ENCODE data around the gene KRT81.

KRT81 gene

DNA sequence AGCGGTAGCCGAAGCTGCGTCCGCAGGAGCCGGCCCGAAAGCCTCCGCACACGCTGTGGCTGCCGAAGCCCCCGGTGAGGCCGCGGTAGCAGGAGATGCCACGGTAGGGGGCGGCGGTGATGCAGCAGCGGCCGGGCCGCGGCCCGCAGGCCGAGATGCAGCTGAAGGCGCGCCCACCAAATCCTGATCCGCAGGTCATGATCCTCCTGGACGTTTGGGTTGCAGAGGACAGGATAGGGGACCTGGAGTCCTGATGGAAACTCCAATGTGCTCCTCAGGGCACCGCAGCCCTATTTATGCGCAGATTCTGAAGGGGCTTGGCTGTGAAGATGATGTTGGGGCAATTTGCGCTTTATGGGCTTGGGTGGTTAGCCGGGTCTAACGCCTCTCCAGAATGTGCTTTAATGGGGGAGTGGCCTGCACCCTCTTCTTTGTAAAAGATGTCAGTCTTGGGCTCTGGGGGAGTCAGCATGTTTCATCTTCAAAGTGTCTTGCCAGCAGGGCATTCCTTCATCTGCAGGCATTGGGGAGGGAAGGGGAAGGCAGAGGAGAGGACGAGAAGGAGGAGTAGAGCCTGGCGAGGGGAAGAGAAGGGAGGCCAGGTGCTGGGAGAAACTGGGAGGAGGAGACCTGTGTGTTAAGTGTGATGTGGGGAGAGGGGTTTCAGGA, at the start of gene KRT81:
Gene KRT81, minus strand, starts transcription at position 268 of the 669 bp plus-strand sequence. Its CDS starts 69 bp downstream, at position 199.
- no peak for DNase-seq

GRCh38 chr12:52338241-52338960, 47.1 kb upstream of the KRT81 start:
- no peak for DNase-seq

DNA sequence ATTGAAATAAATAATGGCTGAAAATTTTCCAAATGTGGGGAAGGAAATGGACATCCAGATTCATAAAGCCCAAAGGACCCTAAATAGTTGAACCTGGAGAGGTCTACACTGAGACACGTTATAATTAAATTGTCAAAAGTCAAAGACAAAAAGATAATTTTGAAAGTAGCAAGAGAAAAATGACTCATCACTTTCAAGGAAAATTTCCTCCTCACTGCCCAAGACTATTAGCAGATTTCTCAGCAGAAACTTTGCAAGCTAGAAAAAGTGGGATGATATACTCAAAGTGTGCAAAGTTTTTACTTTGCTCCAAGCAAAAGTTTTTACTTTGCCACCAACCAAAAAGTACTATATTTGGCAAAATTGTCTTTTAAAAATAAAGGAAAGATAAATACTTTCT, 45.7 kb upstream of the KRT81 start:
- DNase-seq: no peak

GRCh38 chr12:52336641-52337040, 45.3 kb upstream of the KRT81 start:
- no peak for DNase-seq

GRCh38 chr12:52335598-52336262, 44.4 kb upstream of the KRT81 start:
- DNase-seq: no peak

GRCh38 chr12:52334185-52334584, 42.9 kb upstream of the KRT81 start:
- no peak for DNase-seq

GRCh38 chr12:52333321-52333720, 42.0 kb upstream of the KRT81 start:
- DNase-seq: no peak

DNA sequence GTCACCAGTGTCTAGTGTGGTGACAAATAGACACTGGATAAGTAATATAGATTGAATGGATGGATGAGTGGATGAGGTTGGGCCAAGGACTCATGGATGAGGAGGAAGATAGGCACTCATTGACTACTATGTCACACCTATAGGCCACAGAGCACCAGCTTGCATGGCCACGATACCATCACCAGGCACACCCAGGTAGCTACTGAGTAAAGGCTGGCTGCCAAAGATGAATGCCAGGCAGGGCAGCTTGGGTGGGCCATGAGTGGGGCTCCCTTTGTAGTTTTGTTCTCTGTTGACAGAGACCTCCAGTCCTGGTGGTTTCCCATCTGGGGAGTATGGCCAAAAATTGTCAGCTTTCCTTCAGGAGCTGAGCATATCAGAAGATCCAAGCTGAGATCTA, 41.0 kb upstream of the KRT81 start:
- no peak for DNase-seq

GRCh38 chr12:52331833-52332232, 40.5 kb upstream of the KRT81 start:
- DNase-seq: no peak

DNA sequence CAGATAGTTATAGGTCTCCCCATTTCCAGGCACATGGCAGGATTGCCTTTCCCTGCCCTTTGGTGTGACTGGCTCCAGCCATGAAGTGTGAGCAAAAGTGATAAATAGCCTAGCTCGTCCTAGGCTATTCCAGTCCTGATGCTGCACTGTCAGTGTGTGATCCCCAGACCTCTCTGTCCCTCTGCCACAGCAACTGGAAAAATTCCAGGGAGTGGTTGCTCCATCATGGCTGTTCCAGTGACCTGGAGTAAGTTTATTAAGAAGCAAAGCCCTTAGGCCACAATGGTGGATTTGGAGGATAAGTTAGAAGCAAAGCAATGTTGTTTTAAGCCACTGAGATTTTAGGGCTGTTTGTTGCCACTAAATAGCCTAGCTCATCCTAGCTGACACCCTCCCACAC, 39.7 kb upstream of the KRT81 start:
- DNase-seq: no peak

- DNase-seq: no peak
These were observed 36.6 kb upstream of the KRT81 start for GRCh38 chr12:52327830-52328500.

GRCh38 chr12:52327052-52327829, 35.9 kb upstream of the KRT81 start:
- peak; percentile 85 for DNase-seq

DNA sequence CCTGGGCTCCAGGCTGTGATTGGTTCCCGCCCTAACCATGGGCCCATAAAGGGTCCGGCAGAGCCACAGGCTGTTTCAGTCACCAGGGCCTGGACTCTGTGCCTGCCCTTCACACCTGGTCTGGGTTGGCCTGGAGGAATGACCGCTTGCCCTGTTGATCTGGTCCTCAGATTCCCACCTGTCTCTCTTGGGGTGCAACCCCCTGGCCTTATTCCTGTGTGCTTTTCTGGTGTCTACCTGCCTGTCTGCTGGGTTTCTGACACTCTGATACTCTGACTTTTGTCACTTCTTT, 32.8 kb upstream of the KRT81 start:
- DNase-seq: no peak

DNA sequence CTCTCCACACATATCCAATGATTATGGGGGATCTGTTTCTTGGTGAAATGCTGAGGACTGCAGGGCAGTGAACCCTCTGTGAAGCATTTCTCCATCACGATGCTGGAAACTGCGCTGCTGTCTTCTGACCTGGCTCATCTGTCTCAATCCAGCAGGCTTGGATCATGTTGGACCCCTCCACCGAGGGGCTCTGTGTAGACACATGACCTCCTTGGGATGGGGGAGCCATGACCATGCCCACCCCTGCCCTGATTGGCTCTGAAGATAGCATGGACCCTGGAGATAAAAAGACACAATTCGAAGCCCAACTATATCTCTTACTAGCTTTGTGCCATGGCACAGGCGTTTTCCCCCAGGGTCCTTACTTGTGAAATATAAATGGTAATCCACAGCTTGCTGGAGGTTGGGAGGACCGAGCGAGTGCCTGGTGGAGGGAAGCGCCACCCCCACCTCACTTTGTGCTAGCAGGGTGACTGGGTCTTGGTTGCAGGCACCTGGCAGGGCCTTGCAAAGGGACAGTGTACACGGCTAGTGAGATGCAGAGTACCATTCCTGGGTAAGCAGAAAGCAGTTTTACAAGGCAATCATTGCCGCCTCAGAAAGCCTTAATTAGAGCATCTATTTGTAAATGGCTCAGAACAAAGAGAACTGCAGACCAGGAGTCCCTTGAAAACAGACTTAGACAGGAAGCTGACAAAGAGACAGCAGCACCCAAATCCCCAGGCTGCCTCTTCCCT, 32.2 kb upstream of the KRT81 start:
- DNase-seq: no peak

DNA sequence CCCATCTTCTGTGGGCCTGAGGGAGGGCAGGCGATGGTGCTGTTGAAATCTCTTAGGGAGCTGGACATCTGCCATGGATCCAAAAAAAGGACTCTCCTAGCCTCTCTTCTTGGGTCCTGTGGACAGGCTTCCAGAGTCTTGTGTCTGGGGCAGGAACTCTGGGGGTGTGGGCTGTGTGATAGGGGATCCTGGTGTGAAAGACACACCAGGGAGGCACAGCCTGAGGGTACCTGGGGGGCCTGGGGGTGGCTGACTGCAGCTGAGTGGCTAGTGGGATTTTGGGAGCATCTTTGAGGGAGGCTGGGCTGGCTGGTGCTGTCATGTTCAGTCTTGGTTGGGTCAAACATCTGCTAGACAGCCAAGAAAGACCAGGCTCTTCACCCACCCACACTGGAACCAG, 31.7 kb upstream of the KRT81 start:
- DNase-seq: no peak

DNA sequence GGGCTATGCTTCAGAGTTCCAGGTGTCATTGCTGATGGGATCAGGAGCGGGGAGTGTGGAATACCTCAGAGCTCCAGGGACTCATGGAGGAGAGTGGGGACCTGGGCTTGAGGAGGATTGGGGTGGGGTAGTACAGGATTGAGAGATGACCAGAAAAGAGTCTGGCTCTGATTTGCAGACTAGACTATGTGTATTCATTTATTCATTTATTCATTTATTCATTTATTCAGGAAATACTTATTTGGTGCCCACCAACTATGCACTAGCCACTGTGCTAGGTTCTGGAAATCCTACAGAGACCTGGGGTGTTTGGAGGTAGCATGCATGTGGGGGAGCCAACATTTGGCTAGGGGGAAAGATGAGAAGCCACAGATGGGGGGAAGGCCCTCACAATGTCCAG, 30.7 kb upstream of the KRT81 start:
- DNase-seq: no peak

GRCh38 chr12:52321418-52321817, 30.1 kb upstream of the KRT81 start:
- DNase-seq: no peak

DNA sequence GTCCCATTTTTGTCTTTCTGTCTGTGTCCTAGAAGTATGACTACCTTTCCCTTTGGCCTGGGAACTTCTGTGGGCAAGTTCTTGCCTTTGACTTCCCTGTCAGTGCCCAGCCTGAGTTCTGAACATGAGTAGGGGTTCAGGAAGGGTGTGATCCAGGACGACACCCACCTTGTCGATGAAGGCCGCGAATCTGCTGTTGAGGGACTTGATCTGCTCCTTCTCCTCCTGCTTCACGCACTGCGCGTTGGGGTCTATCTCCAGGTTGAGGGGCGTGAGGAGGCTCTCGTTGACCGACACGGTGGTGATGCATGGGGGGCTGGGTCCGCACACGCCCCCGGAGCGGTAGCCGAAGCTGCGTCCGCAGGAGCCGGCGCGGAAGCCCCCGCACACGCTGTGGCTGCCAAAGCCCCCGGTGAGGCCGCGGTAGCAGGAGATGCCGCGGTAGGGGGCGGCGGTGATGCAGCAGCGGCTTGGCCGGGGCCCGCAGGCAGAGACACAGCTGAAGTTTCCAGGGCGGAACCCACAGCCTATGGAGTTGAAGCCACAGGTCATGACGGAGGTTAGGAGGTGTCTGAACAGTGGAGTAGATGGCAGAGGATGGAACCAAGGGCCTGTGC, 29.6 kb upstream of the KRT81 start, which contains the start of gene KRT83:
Gene KRT83, minus strand, starts transcription at position 615 of the 617 bp plus-strand sequence. Its CDS starts 63 bp downstream, at position 552.
- DNase-seq: no peak

- no peak for DNase-seq
These were observed 27.8 kb upstream of the KRT81 start for GRCh38 chr12:52319097-52319496.

- DNase-seq: no peak
These were observed 27.1 kb upstream of the KRT81 start for GRCh38 chr12:52318241-52318990.
